KMS-11 (cell line): Measurements from ENCODE around the gene UMOD.

Source experiments
- H2AFZ ChIP-seq: fragments of 200-600 bp; sonication (generic); 2 replicates; pipeline ENCODE4 v1.6.1; 2016; ENCODE audit warnings: antibody characterized with exemption, mixed run types, low read depth
- H3K27ac ChIP-seq: fragments of 200-600 bp; sonication (generic); 2 replicates; pipeline ENCODE4 v1.6.1; 2016; ENCODE audit warnings: mild to moderate bottlenecking, mixed run types
- H3K27me3 ChIP-seq: fragments of 200-600 bp; sonication (generic); 2 replicates; pipeline ENCODE4 v1.6.1; 2017; ENCODE audit warnings: mild to moderate bottlenecking, low read depth, mixed run types, moderate library complexity; ENCODE audit not compliant: insufficient read depth
- H3K36me3 ChIP-seq: fragments of 200-600 bp; sonication (generic); 2 replicates; pipeline ENCODE4 v1.6.1; 2017; ENCODE audit warnings: mild to moderate bottlenecking, mixed run types; ENCODE audit not compliant: insufficient read depth
- H3K4me1 ChIP-seq: fragments of 200-600 bp; sonication (generic); 2 replicates; pipeline ENCODE4 v1.6.1; 2016; ENCODE audit warnings: mild to moderate bottlenecking, low read depth, mixed run types; ENCODE audit not compliant: poor library complexity, severe bottlenecking
- H3K4me2 ChIP-seq: fragments of 200-600 bp; sonication (generic); 2 replicates; pipeline ENCODE4 v1.7.0; 2016; ENCODE audit warnings: mild to moderate bottlenecking, mixed run types
- H3K4me3 ChIP-seq: fragments of 200-600 bp; sonication (generic); IDR thresholded peaks from 2 replicates; pipeline ENCODE4 v1.6.1; 2017; ENCODE audit warnings: low read depth, low read length, mixed read lengths; ENCODE audit not compliant: insufficient read depth
- H3K79me2 ChIP-seq: fragments of 200-600 bp; sonication (generic); 2 replicates; pipeline ENCODE4 v1.6.1; 2016; ENCODE audit warnings: low read depth, mixed run types; ENCODE audit not compliant: insufficient read depth
- H3K9ac ChIP-seq: fragments of 200-600 bp; sonication (generic); 2 replicates; pipeline ENCODE4 v1.6.1; 2016; ENCODE audit warnings: mild to moderate bottlenecking, mixed run types
- H4K20me1 ChIP-seq: fragments of 200-600 bp; sonication (generic); 2 replicates; pipeline ENCODE4 v1.6.1; 2016; ENCODE audit warnings: mild to moderate bottlenecking, mixed run types; ENCODE audit not compliant: insufficient read depth
- TF ChIP-seq, protein P1 (sequence below): fragments of 200-600 bp; sonication (generic); conservative IDR thresholded peaks from 2 replicates; pipeline ENCODE4 v1.6.1; 2017; ENCODE audit warnings: low read depth, mild to moderate bottlenecking, antibody characterized with exemption, low read length, moderate library complexity, mixed read lengths

Gene UMOD

DNA sequence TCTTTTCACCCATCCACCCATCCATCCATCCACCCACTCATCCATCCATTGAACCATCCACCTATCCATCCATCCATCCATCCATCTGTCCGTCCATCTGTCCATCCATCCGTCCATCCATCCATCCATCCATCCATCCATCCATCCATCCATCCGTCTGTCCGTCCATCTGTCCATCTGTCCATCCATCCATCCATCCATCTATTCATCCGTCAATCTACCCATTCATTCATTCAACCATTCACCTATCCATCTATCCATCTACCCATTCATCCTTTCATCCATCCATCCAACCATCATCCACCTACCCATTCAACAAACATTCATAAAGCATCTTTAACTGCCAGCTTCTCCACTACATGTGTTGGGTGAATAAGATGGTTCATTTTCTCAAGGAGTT lies 54.1 kb downstream of the UMOD start:
- no peak overlapping the region for H2AFZ ChIP-seq
- H3K36me3 ChIP-seq: no peaks in the 10 kb centered on the region
- no peak overlapping the region for H3K27ac ChIP-seq
- H4K20me1 ChIP-seq: no peaks in the 10 kb centered on the region
- no peak overlapping the region for H3K4me2 ChIP-seq
- H3K27me3 ChIP-seq: no peaks in the 10 kb centered on the region
- H3K79me2 ChIP-seq: no peaks in the 10 kb centered on the region
- TF ChIP-seq, protein P1, sequence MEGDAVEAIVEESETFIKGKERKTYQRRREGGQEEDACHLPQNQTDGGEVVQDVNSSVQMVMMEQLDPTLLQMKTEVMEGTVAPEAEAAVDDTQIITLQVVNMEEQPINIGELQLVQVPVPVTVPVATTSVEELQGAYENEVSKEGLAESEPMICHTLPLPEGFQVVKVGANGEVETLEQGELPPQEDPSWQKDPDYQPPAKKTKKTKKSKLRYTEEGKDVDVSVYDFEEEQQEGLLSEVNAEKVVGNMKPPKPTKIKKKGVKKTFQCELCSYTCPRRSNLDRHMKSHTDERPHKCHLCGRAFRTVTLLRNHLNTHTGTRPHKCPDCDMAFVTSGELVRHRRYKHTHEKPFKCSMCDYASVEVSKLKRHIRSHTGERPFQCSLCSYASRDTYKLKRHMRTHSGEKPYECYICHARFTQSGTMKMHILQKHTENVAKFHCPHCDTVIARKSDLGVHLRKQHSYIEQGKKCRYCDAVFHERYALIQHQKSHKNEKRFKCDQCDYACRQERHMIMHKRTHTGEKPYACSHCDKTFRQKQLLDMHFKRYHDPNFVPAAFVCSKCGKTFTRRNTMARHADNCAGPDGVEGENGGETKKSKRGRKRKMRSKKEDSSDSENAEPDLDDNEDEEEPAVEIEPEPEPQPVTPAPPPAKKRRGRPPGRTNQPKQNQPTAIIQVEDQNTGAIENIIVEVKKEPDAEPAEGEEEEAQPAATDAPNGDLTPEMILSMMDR: no peak
- no peak overlapping the region for H3K4me3 ChIP-seq
- no peak overlapping the region for H3K9ac ChIP-seq
- no peaks in the 10 kb centered on the region for H3K4me1 ChIP-seq

DNA sequence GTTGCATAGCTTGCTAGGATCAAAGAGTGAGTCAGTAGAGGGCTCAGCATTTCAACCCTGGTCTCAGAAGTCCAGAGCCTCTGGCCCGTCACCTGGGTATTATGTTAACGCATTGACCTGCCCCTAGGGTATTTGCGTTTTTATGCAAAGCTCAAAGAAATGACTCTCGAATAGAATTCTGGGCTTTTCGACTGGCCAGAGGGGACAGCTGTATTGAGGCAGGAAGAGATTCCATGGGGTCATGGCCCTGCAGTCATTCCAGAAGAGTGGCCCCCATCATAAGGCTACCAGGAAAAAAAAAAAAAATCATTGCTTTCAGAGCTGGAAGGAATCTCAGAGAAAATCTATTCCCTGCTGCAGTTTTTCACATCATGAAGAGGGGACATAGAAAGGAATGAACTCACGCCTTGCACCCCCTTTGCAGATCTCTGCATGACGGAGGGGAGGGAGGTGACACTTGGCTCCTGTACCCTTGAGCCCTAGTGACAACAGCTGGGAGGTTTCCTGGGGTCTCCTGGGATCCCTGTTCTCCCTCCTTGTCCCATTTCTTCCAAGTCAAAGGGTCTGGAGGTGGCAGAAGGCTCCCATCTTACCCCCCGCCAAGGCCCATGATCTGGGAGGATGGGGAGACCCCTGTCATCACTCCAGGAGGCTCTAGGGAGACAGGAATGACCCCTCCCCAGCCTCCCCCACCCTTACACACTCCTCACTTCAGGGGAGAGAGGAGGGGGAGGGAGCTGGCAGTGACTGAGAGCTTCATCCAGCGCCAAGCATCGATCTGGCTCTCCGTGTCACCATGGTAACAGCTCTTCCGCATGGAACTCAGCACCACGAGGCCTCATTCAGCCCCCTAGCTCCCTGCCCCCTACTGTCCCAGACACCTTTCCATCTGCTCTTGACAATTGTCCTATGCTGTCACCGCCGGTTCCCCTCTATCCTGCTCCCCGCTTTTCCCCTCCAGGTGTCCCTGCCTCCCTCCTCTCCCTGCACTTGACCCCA lies 61.0 kb downstream of the UMOD start:
- TF ChIP-seq, protein P1: no peak
- H2AFZ ChIP-seq: no peak overlapping the region
- H4K20me1 ChIP-seq: no peaks in the 10 kb centered on the region
- H3K36me3 ChIP-seq: no peaks in the 10 kb centered on the region
- no peak overlapping the region for H3K4me3 ChIP-seq
- H3K9ac ChIP-seq: no peak overlapping the region
- no peaks in the 10 kb centered on the region for H3K79me2 ChIP-seq
- no peaks in the 10 kb centered on the region for H3K4me1 ChIP-seq
- no peak overlapping the region for H3K4me2 ChIP-seq
- H3K27me3 ChIP-seq: no peaks in the 10 kb centered on the region
- no peak overlapping the region for H3K27ac ChIP-seq

DNA sequence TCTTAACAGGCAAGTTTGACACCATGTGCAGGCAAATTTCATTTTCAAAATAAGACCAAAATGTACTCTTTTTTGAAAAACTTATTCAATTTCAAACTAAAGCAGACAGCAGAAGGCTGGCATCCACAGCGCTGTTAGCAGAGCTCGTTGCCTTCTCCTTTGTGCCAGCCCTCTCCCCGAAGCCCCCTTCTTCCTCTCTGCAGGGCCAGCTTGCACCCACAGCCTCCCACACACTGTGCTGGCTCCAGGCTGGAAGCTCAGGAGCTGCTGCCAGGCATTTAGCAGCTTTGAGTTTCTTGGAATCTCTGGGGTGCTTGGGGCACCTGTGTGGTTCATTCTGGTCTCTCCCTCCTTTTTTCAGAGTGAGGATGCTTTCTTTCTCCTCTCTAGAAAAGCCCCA lies 62.9 kb downstream of the UMOD start:
- no peaks in the 10 kb centered on the region for H3K36me3 ChIP-seq
- H3K4me1 ChIP-seq: no peaks in the 10 kb centered on the region
- H3K27ac ChIP-seq: no peak overlapping the region
- no peak overlapping the region for H3K4me3 ChIP-seq
- no peaks in the 10 kb centered on the region for H3K27me3 ChIP-seq
- H3K9ac ChIP-seq: no peak overlapping the region
- no peaks in the 10 kb centered on the region for H4K20me1 ChIP-seq
- H2AFZ ChIP-seq: no peak overlapping the region
- no peak overlapping the region for H3K4me2 ChIP-seq
- TF ChIP-seq, protein P1: no peak
- no peaks in the 10 kb centered on the region for H3K79me2 ChIP-seq

DNA sequence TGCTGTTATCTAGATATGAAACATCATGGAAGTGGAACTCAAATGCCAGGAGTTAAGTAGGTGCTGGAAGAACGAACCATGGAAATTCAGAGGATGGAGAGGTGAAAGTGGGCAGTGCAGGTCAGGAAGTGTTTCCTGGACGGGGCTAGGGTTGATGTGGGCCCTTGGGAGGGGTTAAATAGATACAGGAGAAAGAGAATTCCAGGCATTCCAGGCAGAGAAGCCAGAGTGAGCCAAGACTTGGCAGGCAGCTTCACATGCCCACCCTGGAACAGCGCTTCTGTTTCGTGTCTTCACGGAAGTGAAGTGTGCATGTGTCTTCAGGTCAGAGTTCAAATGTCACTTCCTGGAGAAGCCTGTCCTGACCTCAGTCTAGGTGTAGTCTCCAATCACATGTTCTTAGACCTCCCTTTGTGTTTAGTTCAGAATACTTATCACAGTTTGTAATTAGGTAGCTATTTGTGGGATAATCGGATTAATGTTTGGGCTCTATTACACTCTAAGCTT lies 66.5 kb downstream of the UMOD start:
- no peaks in the 10 kb centered on the region for H3K36me3 ChIP-seq
- H3K27ac ChIP-seq: no peak overlapping the region
- H3K4me1 ChIP-seq: no peaks in the 10 kb centered on the region
- TF ChIP-seq, protein P1: no peak
- H3K4me3 ChIP-seq: no peak overlapping the region
- H3K9ac ChIP-seq: no peak overlapping the region
- no peaks in the 10 kb centered on the region for H3K27me3 ChIP-seq
- H3K4me2 ChIP-seq: no peak overlapping the region
- H3K79me2 ChIP-seq: no peaks in the 10 kb centered on the region
- no peak overlapping the region for H2AFZ ChIP-seq
- no peaks in the 10 kb centered on the region for H4K20me1 ChIP-seq
